Lung (tissue), 12 donors: ENCODE results near the gene TICAM1. TPM values are rescaled to one million over a fixed set of nuclear protein-coding genes. Genes with fewer than 3 reads are reported as not detected.

Source experiments
- ATAC-seq: fragments of 200-7000 bp; cut with Tn5 transposase; one replicate; pipeline ENCODE4 v1.9.1; 2020; ENCODE audit warnings: moderate number of reproducible peaks; ENCODE audit not compliant: insufficient read depth, low FRiP score
- DNase-seq, 3 donors: peaks; one replicate each; pipeline ENCODE4 v3.0.0-alpha.2; 2013 to 2017
- H3K27ac ChIP-seq, 2 donors: one replicate each; pipeline ENCODE4 v1.5.1; 2013; ENCODE audit warnings: mild to moderate bottlenecking in 2 of 2, moderate library complexity in 2 of 2, control low read depth in 1 of 2, inconsistent platforms in 1 of 2, low read depth in 1 of 2, low read length in 1 of 2
- H3K27me3 ChIP-seq, 3 donors: one replicate each; pipeline ENCODE4 v1.5.1; 2013; ENCODE audit warnings: low read length in 2 of 3; ENCODE audit not compliant: control insufficient read depth in 3 of 3, insufficient read depth in 3 of 3
- H3K36me3 ChIP-seq, 4 donors: one replicate each; pipeline ENCODE4 v1.5.1; 2013; ENCODE audit warnings: low read length in 4 of 4, mild to moderate bottlenecking in 1 of 4, moderate library complexity in 1 of 4; ENCODE audit not compliant: control insufficient read depth in 4 of 4, insufficient read depth in 4 of 4
- H3K4me1 ChIP-seq, 5 donors: one replicate each; pipeline ENCODE4 v1.5.1; 2013; ENCODE audit warnings: low read length in 5 of 5, mild to moderate bottlenecking in 2 of 5, moderate library complexity in 1 of 5; ENCODE audit not compliant: control insufficient read depth in 5 of 5, insufficient read depth in 5 of 5
- H3K4me3 ChIP-seq: one replicate; pipeline ENCODE4 v1.5.1; 2013; ENCODE audit warnings: mild to moderate bottlenecking, control low read depth, moderate library complexity
- H3K9ac ChIP-seq, 2 donors: one replicate each; pipeline ENCODE4 v1.5.1; 2013; ENCODE audit warnings: low read length in 2 of 2, control low read depth in 1 of 2; ENCODE audit not compliant: insufficient read depth in 1 of 2
- H3K9me3 ChIP-seq, 4 donors: one replicate each; pipeline ENCODE4 v1.5.1; 2013; ENCODE audit warnings: low read length in 3 of 4, mild to moderate bottlenecking in 1 of 4, moderate library complexity in 1 of 4; ENCODE audit not compliant: control insufficient read depth in 4 of 4, insufficient read depth in 3 of 4
- WGBS, 2 donors: extraction: QIAGEN DNeasy Blood & Tissue Kit; methylation state at CpG; one replicate each; pipeline ENCODE4 v1.1.7; 2013; 5-methylcytosine and 5-hydroxymethylcytosine counted together
- polyA plus RNA-seq, 2 donors: library from polyadenylated mRNA; stranded (reverse); fragments of 200-250 nt; gene quantifications; one replicate each; pipeline ENCODE4 v1.2.1, GENCODE V29; 2013
- total RNA-seq, 2 donors: library from RNA; depleted of rRNA in 1 of 2; stranded (reverse); fragments of >200 nt in 1 of 2; gene quantifications; one replicate each; pipeline ENCODE4 v1.2.1, GENCODE V29; 2014 to 2021
- TF ChIP-seq, protein P1 (sequence below): IDR thresholded peaks from 2 replicates; pipeline ENCODE4 v1.5.1; 2012; ENCODE audit warnings: mild to moderate bottlenecking; ENCODE audit errors: control extremely low read depth, extremely low read depth
- donor health status: control.
- donor health status: control.
- donor health status: Bipolar disorder and iron deficiency.
- donor health status: healthy.
- donor health status: DM: yes; HTN: yes; CAD: no.

The TICAM1 gene
- total and polyA plus RNA-seq, 4 donors = 4.5 to 19.7 (median 13.6) TPM

DNA sequence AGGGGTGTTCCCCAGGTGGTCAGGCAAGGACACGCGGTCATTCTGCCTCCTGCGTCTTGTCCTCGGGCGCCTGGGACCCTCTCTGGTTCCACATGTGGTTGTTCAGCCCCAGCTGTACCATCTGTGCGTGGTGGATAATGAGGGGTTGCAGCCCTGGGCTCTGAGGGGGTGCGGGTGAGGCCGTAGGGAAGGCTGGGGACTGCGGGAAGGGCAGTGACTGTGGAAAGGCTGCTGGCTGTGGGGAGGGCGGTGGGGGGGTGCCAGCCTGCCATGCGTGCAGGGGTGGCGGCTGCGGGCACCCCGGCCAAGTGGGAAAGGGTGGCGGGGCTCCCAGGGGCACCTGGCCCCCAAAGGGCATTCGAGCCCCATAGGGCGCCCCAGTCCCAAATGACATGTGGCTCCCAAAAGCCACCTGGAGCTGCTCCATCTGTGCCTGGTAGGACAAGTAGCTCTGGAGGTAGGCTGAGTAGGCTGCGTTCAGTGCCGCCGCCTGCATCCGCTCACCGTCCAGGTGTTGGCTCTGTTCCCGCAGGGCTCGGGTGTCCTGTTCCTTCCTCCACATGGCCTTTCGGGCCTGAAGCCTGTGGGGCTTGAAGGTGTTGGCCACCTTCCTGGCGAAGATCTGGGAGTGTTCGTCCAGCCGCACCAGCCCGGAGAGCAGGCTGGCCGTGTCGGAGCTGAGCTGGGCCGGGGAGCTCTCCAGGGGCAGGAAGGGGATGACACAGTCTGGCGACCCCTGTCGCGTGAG, 15.1 kb downstream of the TICAM1 start:
- peaks cover 0 to 9% (median 0%) of the 10 kb centered on the region in 5 donors for H3K4me1 ChIP-seq
- DNase-seq (no peak), ATAC-seq (no peak)
- peaks cover 0 to 24% (median 10%) of the 10 kb centered on the region in 4 donors for H3K36me3 ChIP-seq
- WGBS, 2 donors = 89 to 91% methylated on average over 35 of the region's 35 CpGs
- TF ChIP-seq, protein P1, sequence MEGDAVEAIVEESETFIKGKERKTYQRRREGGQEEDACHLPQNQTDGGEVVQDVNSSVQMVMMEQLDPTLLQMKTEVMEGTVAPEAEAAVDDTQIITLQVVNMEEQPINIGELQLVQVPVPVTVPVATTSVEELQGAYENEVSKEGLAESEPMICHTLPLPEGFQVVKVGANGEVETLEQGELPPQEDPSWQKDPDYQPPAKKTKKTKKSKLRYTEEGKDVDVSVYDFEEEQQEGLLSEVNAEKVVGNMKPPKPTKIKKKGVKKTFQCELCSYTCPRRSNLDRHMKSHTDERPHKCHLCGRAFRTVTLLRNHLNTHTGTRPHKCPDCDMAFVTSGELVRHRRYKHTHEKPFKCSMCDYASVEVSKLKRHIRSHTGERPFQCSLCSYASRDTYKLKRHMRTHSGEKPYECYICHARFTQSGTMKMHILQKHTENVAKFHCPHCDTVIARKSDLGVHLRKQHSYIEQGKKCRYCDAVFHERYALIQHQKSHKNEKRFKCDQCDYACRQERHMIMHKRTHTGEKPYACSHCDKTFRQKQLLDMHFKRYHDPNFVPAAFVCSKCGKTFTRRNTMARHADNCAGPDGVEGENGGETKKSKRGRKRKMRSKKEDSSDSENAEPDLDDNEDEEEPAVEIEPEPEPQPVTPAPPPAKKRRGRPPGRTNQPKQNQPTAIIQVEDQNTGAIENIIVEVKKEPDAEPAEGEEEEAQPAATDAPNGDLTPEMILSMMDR = no peak
- H3K9ac ChIP-seq = no peak overlapping the region
- H3K27me3 ChIP-seq = no peaks in the 10 kb centered on the region
- H3K4me3 ChIP-seq = no peak overlapping the region
- H3K27ac ChIP-seq = peak overlapping the region in 1 of 2 donors; percentile 59
- no peaks in the 10 kb centered on the region for H3K9me3 ChIP-seq

DNA sequence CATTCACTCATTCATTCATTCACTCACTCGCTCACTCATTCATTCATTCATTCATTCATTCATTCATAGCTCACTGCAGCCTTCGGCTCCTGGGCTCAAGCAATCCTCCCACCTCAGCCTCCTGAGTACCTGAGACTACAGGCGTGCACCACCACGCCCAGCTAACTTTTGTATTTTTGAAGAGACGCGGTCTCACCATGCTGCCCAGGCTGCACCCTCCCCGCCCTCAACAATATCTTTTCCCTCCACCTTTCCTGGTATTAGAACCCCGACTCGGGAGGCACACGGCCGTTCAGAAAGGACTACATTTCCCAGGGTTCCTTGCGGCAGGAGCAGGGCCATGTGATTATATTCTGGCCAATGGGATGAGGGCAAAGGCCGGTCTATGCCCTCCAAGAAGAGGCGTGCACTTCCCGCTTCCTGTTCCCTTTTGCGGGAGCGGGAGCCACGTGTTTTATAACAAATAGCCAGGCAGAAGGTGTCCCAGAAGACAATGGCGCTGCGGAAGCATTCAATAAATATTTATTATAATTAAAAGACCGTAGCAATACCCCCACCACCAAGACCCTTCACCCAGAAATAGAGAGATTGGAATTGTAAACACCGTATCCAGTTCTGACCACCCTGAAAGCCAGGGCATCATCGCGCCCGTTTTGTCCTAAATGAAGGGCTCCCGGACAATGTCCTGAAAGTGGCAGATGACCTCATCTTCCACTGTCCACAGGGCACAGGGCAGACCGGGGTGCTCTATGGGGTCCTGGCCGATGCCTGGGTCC, 15.9 kb downstream of the TICAM1 start:
- H3K36me3 ChIP-seq = peaks cover 0 to 24% (median 10%) of the 10 kb centered on the region in 4 donors
- WGBS, 2 donors = 26 to 30% methylated on average over 28 of the region's 28 CpGs
- ATAC-seq (peak; percentile 75), DNase-seq (peak; percentile 91 to 94 (median 93))
- peak overlapping the region in 1 of 2 donors; percentile 59 for H3K27ac ChIP-seq
- peaks cover 0 to 9% (median 0%) of the 10 kb centered on the region in 5 donors for H3K4me1 ChIP-seq
- no peak overlapping the region for H3K4me3 ChIP-seq
- TF ChIP-seq, protein P1 = no peak
- no peaks in the 10 kb centered on the region for H3K9me3 ChIP-seq
- H3K27me3 ChIP-seq = no peaks in the 10 kb centered on the region
- H3K9ac ChIP-seq = no peak overlapping the region

DNA sequence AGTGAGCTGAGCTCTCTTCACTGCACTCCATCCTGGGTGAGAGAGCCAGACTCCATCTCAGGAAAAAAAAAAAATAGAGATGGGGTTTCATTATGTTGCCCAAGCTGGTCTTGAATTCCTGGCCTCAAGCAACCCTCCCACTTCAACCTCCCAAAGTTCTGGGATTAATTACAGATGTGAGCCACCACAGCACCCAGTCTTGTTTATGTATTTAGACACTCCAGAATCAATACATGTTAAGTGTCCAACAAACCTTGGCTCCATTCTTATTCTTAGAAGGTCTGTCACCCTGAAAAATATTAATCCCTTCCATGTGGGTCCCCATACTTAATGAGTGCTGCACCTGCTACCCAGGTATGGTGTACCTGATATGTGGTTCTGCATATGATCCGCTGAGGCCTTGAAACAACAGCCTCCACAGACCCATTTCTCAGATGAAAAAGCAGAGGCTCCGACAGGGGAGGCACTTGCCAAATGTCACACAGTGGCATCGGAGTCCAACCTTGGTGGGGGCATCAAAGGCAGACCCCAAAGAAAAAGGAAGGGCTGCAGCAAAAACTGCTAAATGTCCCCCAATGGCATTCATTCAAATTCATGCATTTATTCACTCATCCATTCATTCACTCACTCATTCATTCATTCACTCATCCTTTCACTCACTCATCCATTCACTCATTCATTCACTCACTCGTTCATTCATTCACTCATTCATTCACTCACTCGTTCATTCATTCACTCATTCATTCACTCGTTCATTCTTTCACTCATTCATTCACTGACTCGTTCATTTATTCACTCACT, 16.7 kb downstream of the TICAM1 start:
- no peak for ATAC-seq
- Histone ChIP-seq H3K27me3 (no peaks in the 10 kb centered on the region), H3K27ac (no peak overlapping the region), H3K36me3 (peaks cover 0 to 24% (median 10%) of the 10 kb centered on the region in 4 donors), H3K4me3 (no peak overlapping the region), H3K9me3 (no peaks in the 10 kb centered on the region), H3K4me1 (peaks cover 0 to 9% (median 0%) of the 10 kb centered on the region in 5 donors), H3K9ac (no peak overlapping the region)
- DNase-seq = no peak
- TF ChIP-seq, protein P1 = no peak
- WGBS, 2 donors = 74 to 75% methylated on average over 7 of the region's 7 CpGs
